Stomach (tissue), 19 donors: ENCODE results near the gene GIMAP5. TPM values are rescaled to one million over a fixed set of nuclear protein-coding genes. Genes with fewer than 3 reads are reported as not detected.

ENCODE experiments used
- DNase-seq, 2 donors: peaks; one replicate each; pipeline versions ENCODE4 v3.0.0 to v3.0.0-alpha.2; 2013 to 2019
- H3K27ac ChIP-seq, 5 donors: fragments of 200-600 bp in 4 of 5; sonication (generic) in 4 of 5; one replicate each; pipeline ENCODE4 v1.5.1; 2013 to 2019; ENCODE audit warnings: mild to moderate bottlenecking in 1 of 5, moderate library complexity in 1 of 5
- H3K27me3 ChIP-seq, 3 donors: fragments of 200-600 bp; sonication (generic); one replicate each; pipeline ENCODE4 v1.5.1; 2017 to 2019; ENCODE audit warnings: mixed run types in 1 of 3
- H3K36me3 ChIP-seq, 4 donors: fragments of 200-600 bp; sonication (generic); 1 replicate in 3 of 4; 2 replicates in 1 of 4; pipeline ENCODE4 v1.5.1; 2016 to 2019
- H3K4me1 ChIP-seq, 4 donors: fragments of 200-600 bp; sonication (generic); one replicate each; pipeline ENCODE4 v1.5.1; 2016 to 2019
- H3K4me3 ChIP-seq, 4 donors: fragments of 200-600 bp; sonication (generic) in 3 of 4; one replicate each; pipeline ENCODE4 v1.5.1; 2016 to 2019; ENCODE audit warnings: mild to moderate bottlenecking in 1 of 4
- H3K9me3 ChIP-seq, 4 donors: fragments of 200-600 bp; sonication (generic); one replicate each; pipeline ENCODE4 v1.5.1; 2016 to 2019
- CTCF ChIP-seq, 7 experiments: fragments of 450-650 bp in 4 of 7; fragments of 200-600 bp in 3 of 7; sonication (generic) in 3 of 7; IDR thresholded peaks; one replicate each; pipeline ENCODE4 v1.5.1; 2016 to 2019; ENCODE audit warnings: antibody characterized with exemption in 7 of 7, control low read depth in 2 of 7, mild to moderate bottlenecking in 1 of 7
- EP300 ChIP-seq: sonication (generic); formaldehyde crosslinking; IDR thresholded peaks from one replicate; pipeline ENCODE4 v1.6.1; 2017; ENCODE audit warnings: antibody characterized with exemption
- POLR2A ChIP-seq, 4 donors: fragments of 450-650 bp; IDR thresholded peaks; one replicate each; pipeline ENCODE4 v1.6.1; 2016; ENCODE audit warnings: antibody characterized with exemption in 4 of 4, control low read depth in 2 of 4, mild to moderate bottlenecking in 1 of 4, moderate library complexity in 1 of 4
- POLR2AphosphoS5 ChIP-seq, 3 donors: sonication (generic); formaldehyde crosslinking; IDR thresholded peaks; one replicate each; pipeline ENCODE4 v1.6.1; 2016; ENCODE audit warnings: antibody characterized with exemption in 3 of 3
- WGBS, 5 donors: extraction: QIAGEN DNeasy Blood & Tissue Kit in 3 of 5; methylation state at CpG; one replicate each; pipeline versions ENCODE4 v1.1.5 to v1.1.7; 2013 to 2018; 5-methylcytosine and 5-hydroxymethylcytosine counted together
- intact Hi-C: fragments of 100-400 bp; cut with DNase I; formaldehyde crosslinking; loops from one replicate; pipeline ENCODE4 v1.15.1; 2023; ENCODE audit warnings: low total_unique reads
- long read RNA-seq, 10 donors: transcript quantifications; one replicate each; lab custom pipeline, GENCODE V29; 2026
- polyA plus RNA-seq, 3 donors: library from polyadenylated mRNA; stranded (reverse); fragments of 200-250 nt; gene quantifications; one replicate each; pipeline ENCODE4 v1.2.3, GENCODE V29; 2013
- total RNA-seq, 5 donors: library from RNA; depleted of rRNA; stranded (reverse); fragments of >200 nt; gene quantifications; one replicate each; pipeline versions ENCODE4 v1.1.0 to v1.2.3, GENCODE V29; 2014 to 2016
- donor health status: healthy with polysubstance abuse.
- donor health status: Bipolar disorder and iron deficiency.
- donor health status: healthy.

Gene GIMAP5
- 10 to 100 TPM in 4 of 5 donors, 1 to 10 TPM in 1; 7.0 to 25.2 (median 20.9) TPM for total RNA-seq
- 10 to 100 TPM; 10.0 to 16.3 (median 14.0) TPM for polyA plus RNA-seq
- long read RNA-seq, donor 1, partial matches to known transcripts, result 0 of 1 reads
- long read RNA-seq, donor 1, other reads (novel, unspliced or antisense), result 0 of 1 reads
- long read RNA-seq, donor 2, partial matches to known transcripts, result 0 of 2 reads
- long read RNA-seq, donor 2, other reads (novel, unspliced or antisense), result 0 of 2 reads
- long read RNA-seq, donor 3, result 0 reads
- long read RNA-seq, donor 4, result 0 reads
- long read RNA-seq, donor 5, partial matches to known transcripts, result 0 of 4 reads
- long read RNA-seq, donor 5, other reads (novel, unspliced or antisense), result 0 of 4 reads
- long read RNA-seq, donor 6, transcript GIMAP5-201 (3 exons, 2,291 nt), result major isoform, 8 of 8 reads
- long read RNA-seq, donor 6, partial matches to known transcripts, result 0 of 8 reads
- long read RNA-seq, donor 6, other reads (novel, unspliced or antisense), result 0 of 8 reads
- long read RNA-seq, donor 7, transcript GIMAP5-201 (3 exons, 2,291 nt), result major isoform, 6 of 6 reads
- long read RNA-seq, donor 7, partial matches to known transcripts, result 0 of 6 reads
- long read RNA-seq, donor 7, other reads (novel, unspliced or antisense), result 0 of 6 reads
- long read RNA-seq, donor 8, partial matches to known transcripts, result 0 of 3 reads
- long read RNA-seq, donor 8, other reads (novel, unspliced or antisense), result 0 of 3 reads
- long read RNA-seq, donor 9, partial matches to known transcripts, result 0 of 4 reads
- long read RNA-seq, donor 9, other reads (novel, unspliced or antisense), result 0 of 4 reads
- long read RNA-seq, donor 10, partial matches to known transcripts, result 0 of 1 reads
- long read RNA-seq, donor 10, other reads (novel, unspliced or antisense), result 0 of 1 reads

GRCh38 chr7:150737265-150738055, at the start of gene GIMAP5:
Gene GIMAP5 (plus strand): TSS chr7:150737418. CDS start chr7:150740885, 3,467 bp downstream.
- TF ChIP-seq POLR2AphosphoS5 (IDR thresholded peaks at IDR 0.05) (peak in 1 of 3 donors; percentile 41), POLR2A (IDR thresholded peaks at IDR 0.05) (no peak)
- Histone ChIP-seq H3K9me3 (no peaks in the 10 kb centered on the region), H3K27me3 (peaks cover 0 to 5% (median 0%) of the 10 kb centered on the region in 3 donors), H3K27ac (peak within 1 kb of the TSS; percentile 65 to 80 (median 74)), H3K36me3 (peaks cover 0 to 12% (median 5%) of the 10 kb centered on the region in 4 donors), H3K4me1 (peaks cover 0 to 11% (median 4%) of the 10 kb centered on the region in 4 donors), H3K4me3 (peak within 1 kb of the TSS; percentile 35 to 52 (median 47))
- peak in 1 of 2 donors; percentile 32 for DNase-seq
- 37 to 51% (median 46%) methylated on average over 14 of the region's 14 CpGs for WGBS, 5 donors
- intact Hi-C loops, result no loop called here

- WGBS, 5 donors, result 88 to 99% (median 93%) methylated on average over 6 of the region's 6 CpGs
- no peak overlapping the region for H3K27ac ChIP-seq
- H3K4me3 ChIP-seq, result peak overlapping the region in 1 of 4 donors; percentile 29
- no peak for DNase-seq
- no peaks in the 10 kb centered on the region for H3K27me3 ChIP-seq
- TF ChIP-seq POLR2AphosphoS5 (IDR thresholded peaks at IDR 0.05) (no peak), POLR2A (IDR thresholded peaks at IDR 0.05) (no peak), CTCF (IDR thresholded peaks at IDR 0.05) (no peak), EP300 (no peak)
- intact Hi-C loops, result no loop called here
- H3K36me3 ChIP-seq, result peaks cover 3 to 42% (median 27%) of the 10 kb centered on the region in 4 donors
- peaks cover 0 to 14% (median 0%) of the 10 kb centered on the region in 4 donors for H3K9me3 ChIP-seq
- peaks cover 0 to 9% (median 8%) of the 10 kb centered on the region in 4 donors for H3K4me1 ChIP-seq
These were observed 48.6 kb upstream of the GIMAP5 start for GRCh38 chr7:150688630-150689029.

- intact Hi-C loops, result no loop called here
- Histone ChIP-seq H3K9me3 (peaks cover 0 to 68% (median 23%) of the 10 kb centered on the region in 4 donors), H3K27ac (no peak overlapping the region), H3K4me1 (no peaks in the 10 kb centered on the region), H3K4me3 (no peak overlapping the region), H3K27me3 (no peaks in the 10 kb centered on the region), H3K36me3 (peaks cover 3 to 19% (median 10%) of the 10 kb centered on the region in 4 donors)
- WGBS, 5 donors, result 43 to 76% (median 52%) methylated on average over 2 of the region's 2 CpGs
- no peak for TF ChIP-seq CTCF (IDR thresholded peaks at IDR 0.05)
- no peak for TF ChIP-seq POLR2AphosphoS5 (IDR thresholded peaks at IDR 0.05)
- no peak for TF ChIP-seq EP300
- no peak for TF ChIP-seq POLR2A (IDR thresholded peaks at IDR 0.05)
- no peak for DNase-seq
These were observed 41.6 kb upstream of the GIMAP5 start for GRCh38 chr7:150695654-150696053.

- Histone ChIP-seq H3K27me3 (no peaks in the 10 kb centered on the region), H3K4me3 (no peak overlapping the region), H3K36me3 (no peaks in the 10 kb centered on the region), H3K9me3 (peaks cover 6 to 91% (median 59%) of the 10 kb centered on the region in 4 donors), H3K4me1 (no peaks in the 10 kb centered on the region), H3K27ac (no peak overlapping the region)
- TF ChIP-seq POLR2AphosphoS5 (IDR thresholded peaks at IDR 0.05) (no peak), POLR2A (IDR thresholded peaks at IDR 0.05) (no peak), EP300 (no peak), CTCF (IDR thresholded peaks at IDR 0.05) (no peak)
- DNase-seq, result no peak
- WGBS, 5 donors, result 69 to 92% (median 89%) methylated on average over 1 of the region's 1 CpG
- intact Hi-C loops, result no loop called here
These were observed 34.0 kb upstream of the GIMAP5 start for GRCh38 chr7:150703209-150703608.
